SK-MEL-5 (cell line): ENCODE data around the gene UTP4. TPM values are rescaled to one million over a fixed set of nuclear protein-coding genes. Genes with fewer than 3 reads are reported as not detected.

Experiments
- small RNA-seq, 2 experiments: library from RNA; depleted of rRNA; stranded (forward); fragments of <200 nt; gene quantifications; one replicate each; pipeline ENCODE3, GENCODE V24; 2014
- total RNA-seq: library from RNA; depleted of rRNA; stranded (reverse); fragments of >200 nt; shearing (Covaris generic); gene quantifications from 2 replicates; pipeline ENCODE4 v1.2.3, GENCODE V29; 2014; rRNA removed

The UTP4 gene
- total RNA-seq, 1 experiment from 2014 or later, result 24.7 TPM

Small RNA genes within 50 kb of the gene (small RNA-seq; reads per million reads assigned to genes)
- gene RF00019 (0 reads per million in 2 experiments), gene RNU6-22P (0 reads per million in 2 experiments)

Other genes with a start within 250 kb of the UTP4 start
- 0.05 and 0.32 TPM in 2 replicates for gene HAS3, start 27.0 kb upstream of the UTP4 start, total RNA-seq
- 70.5 and 80.5 TPM in 2 replicates for gene CHTF8, start 61 bp upstream of the UTP4 start, total RNA-seq
- gene SNTB2, start 54.5 kb downstream of the UTP4 start, total RNA-seq, result 9.1 and 9.7 TPM in 2 replicates
- gene VPS4A, start 178.7 kb downstream of the UTP4 start, total RNA-seq, result 19.5 and 22.4 TPM in 2 replicates
- gene PDF, start 197.9 kb downstream of the UTP4 start, total RNA-seq, result 31.9 and 39.2 TPM in 2 replicates
- gene COG8, start 206.9 kb downstream of the UTP4 start, total RNA-seq, result 38.5 and 45.0 TPM in 2 replicates
- gene NIP7, start 207.1 kb downstream of the UTP4 start, total RNA-seq, result 22.8 and 34.1 TPM in 2 replicates
- gene TMED6, start 219.1 kb downstream of the UTP4 start, total RNA-seq, result not detected in 2 replicates